PC-9 (cell line): ENCODE data around the gene ASB11. TPM values are rescaled to one million over a fixed set of nuclear protein-coding genes. Genes with fewer than 3 reads are reported as not detected.

Source experiments
- BruUV-seq: library from RNA; stranded (reverse); fragments of 400-500 nt; replicated peaks from 2 replicates; lab custom pipeline; 2021; lab: Mats Ljungman, UMichigan
- CTCF ChIA-PET: fragments of 300-600 bp; sonication (Branson Sonifier 250); formaldehyde crosslinking; loops from one replicate; lab custom pipeline; 2022; ENCODE audit warnings: antibody characterized with exemption; lab: Charles Lee
- POLR2A ChIA-PET: fragments of 300-600 bp; sonication (Branson Sonifier 250); formaldehyde crosslinking; loops from one replicate; lab custom pipeline; 2022; ENCODE audit warnings: antibody characterized with exemption; ENCODE audit not compliant: unreplicated experiment; lab: Charles Lee
- DNase-seq, 2 experiments: peaks; one replicate each; pipeline versions ENCODE4 v3.0.0 to v3.0.0-alpha.2; 2015 to 2022; ENCODE audit warnings: mixed read lengths in 1 of 2
- H2AFZ ChIP-seq: fragments of 200-600 bp; sonication (generic); 2 replicates; pipeline ENCODE4 v1.8.1; 2017; ENCODE audit warnings: antibody characterized with exemption
- H3F3A ChIP-seq: fragments of 200-600 bp; sonication (generic); 2 replicates; pipeline ENCODE4 v1.8.1; 2017; ENCODE audit warnings: antibody characterized with exemption, mild to moderate bottlenecking, low read depth; ENCODE audit not compliant: insufficient read depth
- H3K27ac ChIP-seq: fragments of 200-600 bp; sonication (generic); 2 replicates; pipeline ENCODE4 v1.6.1; 2016; ENCODE audit warnings: mixed run types
- H3K27me3 ChIP-seq: fragments of 200-600 bp; sonication (generic); 2 replicates; pipeline ENCODE4 v1.6.1; 2016; ENCODE audit warnings: low read depth, mixed run types; ENCODE audit not compliant: insufficient read depth
- H3K36me3 ChIP-seq: fragments of 200-600 bp; sonication (generic); 2 replicates; pipeline ENCODE4 v1.6.1; 2016; ENCODE audit warnings: low read depth, mixed run types
- H3K4me1 ChIP-seq: fragments of 200-600 bp; sonication (generic); replicated peaks from 2 replicates; pipeline ENCODE4 v1.6.1; 2016; ENCODE audit warnings: mixed run types; ENCODE audit not compliant: insufficient read depth
- H3K4me2 ChIP-seq: fragments of 200-600 bp; sonication (generic); 2 replicates; pipeline ENCODE4 v1.6.1; 2017; ENCODE audit warnings: mixed run types
- H3K4me3 ChIP-seq: fragments of 200-600 bp; sonication (generic); 2 replicates; pipeline ENCODE4 v1.6.1; 2016; ENCODE audit warnings: mixed run types
- H3K79me2 ChIP-seq: fragments of 200-600 bp; sonication (generic); 2 replicates; pipeline ENCODE4 v1.6.1; 2017; ENCODE audit warnings: low read depth, mixed run types
- H3K9me2 ChIP-seq: fragments of 200-600 bp; sonication (generic); 2 replicates; pipeline ENCODE4 v1.8.1; 2017; ENCODE audit warnings: mild to moderate bottlenecking; ENCODE audit not compliant: insufficient read depth
- H3K9me3 ChIP-seq: fragments of 200-600 bp; sonication (generic); 2 replicates; pipeline ENCODE4 v1.8.1; 2016; ENCODE audit warnings: low read depth; ENCODE audit not compliant: insufficient read depth
- H4K20me1 ChIP-seq: fragments of 200-600 bp; sonication (generic); 2 replicates; pipeline ENCODE4 v1.8.1; 2017; ENCODE audit not compliant: insufficient read depth
- CTCF ChIP-seq: fragments of 200-600 bp; sonication (generic); conservative IDR thresholded peaks from 2 replicates; pipeline ENCODE4 v1.6.1; 2017; ENCODE audit warnings: mixed run types, antibody characterized with exemption, mild to moderate bottlenecking, moderate library complexity
- EZH2 ChIP-seq: fragments of 200-600 bp; sonication (generic); IDR thresholded peaks from 2 replicates; pipeline ENCODE4 v1.8.0; 2017; ENCODE audit warnings: antibody characterized with exemption, low read depth
- intact Hi-C: fragments of 100-400 bp; cut with micrococcal nuclease; formaldehyde crosslinking; loops from one replicate; pipeline ENCODE4 v1.10.0; 2022; ENCODE audit not compliant: unreplicated experiment
- total RNA-seq: library from RNA; stranded (reverse); gene quantifications from 2 replicates; pipeline ENCODE4 v1.2.3, GENCODE V29; 2021

The ASB11 gene
- total RNA-seq, 1 experiment from 2014 or later = not detected

- intact Hi-C loops = loop anchor here (10.0 kb wide), 1 partner anchor 101 kb away; no protein-coding TSS in a partner anchor
- Histone ChIP-seq H3K4me3 (no peak overlapping the region), H3K9me3 (no peaks in the 10 kb centered on the region), H3K27me3 (no peaks in the 10 kb centered on the region), H3K4me2 (no peak overlapping the region), H3K79me2 (no peaks in the 10 kb centered on the region), H3K36me3 (no peaks in the 10 kb centered on the region), H2AFZ (no peak overlapping the region), H3K4me1 (no peaks in the 10 kb centered on the region), H3K27ac (no peak overlapping the region), H4K20me1 (no peaks in the 10 kb centered on the region), H3K9me2 (no peaks in the 10 kb centered on the region), H3F3A (no peaks in the 10 kb centered on the region)
- POLR2A ChIA-PET = no interaction called here
- TF ChIP-seq CTCF (no peak), EZH2 (no peak)
- DNase-seq = no peak
- CTCF ChIA-PET = no interaction called here
- no TSS peak for BruUV-seq
Measured at GRCh38 chrX:15245896-15246295, 69.5 kb downstream of the ASB11 start.

- CTCF ChIA-PET = no interaction called here
- no peaks in the 10 kb centered on the region for H3F3A ChIP-seq
- TF ChIP-seq CTCF = no peak
- no peak for TF ChIP-seq EZH2
Measured at GRCh38 chrX:15244421-15244820, 71.0 kb downstream of the ASB11 start.

GRCh38 chrX:15242899-15243555 lies 72.4 kb downstream of the ASB11 start:
- Histone ChIP-seq H3F3A (no peaks in the 10 kb centered on the region), H3K9me2 (no peaks in the 10 kb centered on the region), H3K27me3 (no peaks in the 10 kb centered on the region), H3K9me3 (no peaks in the 10 kb centered on the region), H3K4me1 (no peaks in the 10 kb centered on the region), H3K4me3 (no peak overlapping the region), H4K20me1 (no peaks in the 10 kb centered on the region), H3K4me2 (no peak overlapping the region), H2AFZ (no peak overlapping the region), H3K27ac (no peak overlapping the region), H3K79me2 (no peaks in the 10 kb centered on the region), H3K36me3 (no peaks in the 10 kb centered on the region)
- POLR2A ChIA-PET = no interaction called here
- BruUV-seq = no TSS peak
- peak; percentile 68 for TF ChIP-seq CTCF
- no peak for TF ChIP-seq EZH2
- CTCF ChIA-PET = interaction anchor here (1.4 kb wide), 1 partner anchor 1202 kb away, joined by 3 read pairs; no protein-coding TSS in a partner anchor
- DNase-seq = peak; percentile 9 to 40
- intact Hi-C loops = loop anchor here (2.0 to 10.0 kb wide), 2 partner anchors 98 to 1204 kb away; no protein-coding TSS in a partner anchor

More at GRCh38 chrX:15244421-15244820, 71.0 kb downstream of the ASB11 start:
- Histone ChIP-seq H3K4me2 (no peak overlapping the region), H2AFZ (no peak overlapping the region), H3K79me2 (no peaks in the 10 kb centered on the region), H3K4me3 (no peak overlapping the region), H3K36me3 (no peaks in the 10 kb centered on the region), H4K20me1 (no peaks in the 10 kb centered on the region), H3K9me3 (no peaks in the 10 kb centered on the region), H3K27me3 (no peaks in the 10 kb centered on the region), H3K27ac (no peak overlapping the region), H3K4me1 (no peaks in the 10 kb centered on the region), H3K9me2 (no peaks in the 10 kb centered on the region)
- BruUV-seq = no TSS peak
- intact Hi-C loops = loop anchor here (10.0 kb wide), 1 partner anchor 100 kb away; no protein-coding TSS in a partner anchor
- POLR2A ChIA-PET = no interaction called here
- DNase-seq = no peak
